Psoas muscle (tissue), 8 donors: ENCODE results near the gene SUPT16H. TPM values are rescaled to one million over a fixed set of nuclear protein-coding genes. Genes with fewer than 3 reads are reported as not detected.

Source experiments
- ATAC-seq, 4 donors: fragments of 200-7000 bp; cut with Tn5 transposase; one replicate each; pipeline ENCODE4 v1.9.1; 2020; ENCODE audit warnings: moderate library complexity in 3 of 4, mild to moderate bottlenecking in 2 of 4
- DNase-seq, 2 donors: peaks; one replicate each; pipeline ENCODE4 v3.0.0-alpha.2; 2020
- H3K27ac ChIP-seq: fragments of 200-600 bp; one replicate; pipeline ENCODE4 v1.8.0; 2022
- H3K27me3 ChIP-seq, 3 donors: fragments of 200-600 bp in 1 of 3; one replicate each; pipeline versions ENCODE4 v1.6.1 to v1.8.0; 2013 to 2022; ENCODE audit warnings: low read length in 2 of 3, mild to moderate bottlenecking in 2 of 3, moderate library complexity in 1 of 3; ENCODE audit not compliant: insufficient read depth in 3 of 3
- H3K36me3 ChIP-seq, 2 donors: fragments of 200-600 bp in 1 of 2; one replicate each; pipeline versions ENCODE4 v1.6.1 to v1.8.0; 2013 to 2022; ENCODE audit warnings: low read depth in 1 of 2, mild to moderate bottlenecking in 1 of 2, moderate library complexity in 1 of 2; ENCODE audit not compliant: insufficient read depth in 1 of 2
- H3K4me1 ChIP-seq: fragments of 200-600 bp; one replicate; pipeline ENCODE4 v1.8.0; 2022
- H3K4me3 ChIP-seq: fragments of 200-600 bp; one replicate; pipeline ENCODE4 v1.8.0; 2022; ENCODE audit warnings: mild to moderate bottlenecking
- H3K9me3 ChIP-seq: fragments of 200-600 bp; one replicate; pipeline ENCODE4 v1.8.0; 2022
- CTCF ChIP-seq: fragments of 200-600 bp; IDR thresholded peaks from one replicate; pipeline ENCODE4 v1.8.0; 2022; ENCODE audit warnings: antibody characterized with exemption
- WGBS, 3 donors: extraction: QIAGEN DNeasy Blood & Tissue Kit; methylation state at CpG; one replicate each; pipeline versions ENCODE4 v1.1.6 to v1.1.7; 2013; 5-methylcytosine and 5-hydroxymethylcytosine counted together
- intact Hi-C, 2 donors: fragments of 100-400 bp; cut with DNase I; formaldehyde crosslinking; loops; one replicate each; pipeline versions ENCODE4 v1.11.0 to v1.14.2; 2022
- polyA plus RNA-seq, 3 donors: library from polyadenylated mRNA; stranded (reverse); fragments of 200-250 nt; gene quantifications; one replicate each; pipeline ENCODE4 v1.2.3, GENCODE V29; 2013
- total RNA-seq, 4 donors: library from RNA; stranded (reverse); fragmentation: NEBNext Ultra II Directional in 2 of 4; extraction: Animal tissue kit (Norgen Biotek cat#: 25700) in 2 of 4; gene quantifications; one replicate each; pipeline versions ENCODE4 v1.2.1 to v1.2.4, GENCODE V29; 2021 to 2023
- donor health status: healthy with polysubstance abuse.
- donor health status: DM: no; HTN: no; CAD: no; lungs with moderate emphysema.
- donor health status: Bipolar disorder and iron deficiency.
- donor health status: healthy.
- donor health status: DM: yes; HTN: yes; CAD: no.
- donor health status: DM: no; HTN: no; CAD: no.
- donor health status: DM: no; HTN: no; CAD: no.
- donor health status: DM: yes; HTN: yes; CAD: no.

The SUPT16H gene
- total and polyA plus RNA-seq, 7 donors = 23.6 to 42.0 (median 28.4) TPM

DNA sequence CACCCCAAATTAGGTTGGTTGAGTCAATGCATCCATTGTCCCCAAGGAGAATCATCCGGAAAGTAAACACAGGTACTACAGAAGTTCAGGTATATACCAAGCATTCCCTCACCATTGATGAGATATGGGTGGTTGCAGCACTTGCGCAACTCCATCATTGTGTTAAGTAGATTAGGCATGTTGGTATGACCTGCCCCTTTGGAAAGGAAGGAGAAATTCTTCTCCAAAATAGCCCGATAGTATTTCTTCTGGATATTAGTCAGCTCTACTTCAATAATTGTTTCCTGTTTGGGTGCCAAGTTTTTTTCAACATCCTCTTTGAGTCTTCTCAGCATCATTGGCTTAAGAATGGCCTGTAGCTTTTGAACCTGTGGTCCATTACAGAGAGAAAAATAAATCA is 21.3 kb upstream of the SUPT16H start:
- no peaks in the 10 kb centered on the region for H3K27me3 ChIP-seq
- H3K36me3 ChIP-seq = peaks cover 32 to 100% of the 10 kb centered on the region in 2 donors
- no peaks in the 10 kb centered on the region for H3K9me3 ChIP-seq
- DNase-seq = no peak
- no peaks in the 10 kb centered on the region for H3K4me1 ChIP-seq
- H3K4me3 ChIP-seq = no peak overlapping the region
- WGBS, 3 donors = 71 to 76% (median 74%) methylated on average over 3 of the region's 3 CpGs
- TF ChIP-seq CTCF = no peak
- intact Hi-C loops = loop anchor here in 1 of 2 donors (5.0 kb wide), 1 partner anchor 48 kb away; no protein-coding TSS in a partner anchor
- ATAC-seq = no peak
- H3K27ac ChIP-seq = no peak overlapping the region

GRCh38 chr14:21399311-21399870 is 15.6 kb upstream of the SUPT16H start:
- Histone ChIP-seq H3K9me3 (no peaks in the 10 kb centered on the region), H3K27ac (no peak overlapping the region), H3K36me3 (peaks cover 36 to 100% of the 10 kb centered on the region in 2 donors), H3K27me3 (no peaks in the 10 kb centered on the region), H3K4me1 (no peaks in the 10 kb centered on the region), H3K4me3 (no peak overlapping the region)
- no peak for TF ChIP-seq CTCF
- WGBS, 3 donors = 94 to 97% (median 94%) methylated on average over 5 of the region's 5 CpGs
- no peak for ATAC-seq
- intact Hi-C loops = no loop called here
- DNase-seq = no peak

DNA sequence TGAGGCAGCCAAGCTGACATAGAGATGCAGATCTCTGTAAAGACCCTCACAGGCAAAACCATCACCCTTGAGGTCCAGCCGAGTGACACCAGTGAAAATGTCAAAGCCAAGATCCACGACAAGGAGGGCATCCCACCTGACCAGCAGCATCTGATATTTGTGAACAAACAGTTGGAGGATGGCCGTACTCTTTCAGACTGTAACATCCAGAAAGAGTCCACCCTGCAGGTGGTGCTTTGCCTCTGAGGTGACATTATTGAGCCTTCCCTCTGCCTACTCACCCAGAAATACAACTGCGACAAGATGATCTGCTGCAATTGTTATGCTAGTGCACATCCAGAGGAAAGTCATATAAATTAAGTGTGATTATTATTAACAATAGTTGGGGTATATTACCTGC is 15.1 kb upstream of the SUPT16H start:
- 95 to 99% (median 96%) methylated on average over 4 of the region's 4 CpGs for WGBS, 3 donors
- intact Hi-C loops = no loop called here
- Histone ChIP-seq H3K27me3 (no peaks in the 10 kb centered on the region), H3K36me3 (peaks cover 36 to 100% of the 10 kb centered on the region in 2 donors), H3K4me1 (no peaks in the 10 kb centered on the region), H3K4me3 (no peak overlapping the region), H3K27ac (no peak overlapping the region), H3K9me3 (no peaks in the 10 kb centered on the region)
- no peak for TF ChIP-seq CTCF
- ATAC-seq (no peak), DNase-seq (no peak)

DNA sequence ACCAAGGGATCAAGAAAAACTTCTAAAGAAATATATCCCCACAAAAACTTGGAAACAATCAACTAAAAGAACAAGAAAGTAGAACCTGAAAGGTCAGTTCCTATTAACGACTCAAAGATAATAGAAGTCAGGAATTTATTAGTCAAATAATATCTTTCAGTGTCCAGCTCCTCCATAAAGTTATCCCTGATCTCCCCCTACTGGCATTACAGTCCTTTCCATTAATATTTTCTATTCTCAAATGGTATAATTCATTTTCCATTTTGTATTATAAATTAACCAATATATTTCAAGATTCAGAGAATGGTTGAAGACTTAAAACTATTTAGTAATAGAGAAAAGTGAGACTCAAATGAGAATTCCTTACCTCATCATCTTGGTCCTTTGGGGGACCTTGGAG is 11.6 kb upstream of the SUPT16H start:
- no peak for TF ChIP-seq CTCF
- Histone ChIP-seq H3K4me3 (no peak overlapping the region), H3K27me3 (no peaks in the 10 kb centered on the region), H3K36me3 (peaks cover 17 to 100% of the 10 kb centered on the region in 2 donors), H3K27ac (no peak overlapping the region), H3K4me1 (no peaks in the 10 kb centered on the region), H3K9me3 (no peaks in the 10 kb centered on the region)
- intact Hi-C loops = no loop called here
- ATAC-seq (no peak), DNase-seq (no peak)
- WGBS, 3 donors = 1 to 53% (median 45%) methylated on average over 1 of the region's 1 CpG
